ENCODE measurements around the gene FYB2.
"Not testable (repeated sequence)": the region's sequence is repeated elsewhere in the genome, so short reads cannot be mapped to it uniquely, and the experiment has no call there.

DNA sequence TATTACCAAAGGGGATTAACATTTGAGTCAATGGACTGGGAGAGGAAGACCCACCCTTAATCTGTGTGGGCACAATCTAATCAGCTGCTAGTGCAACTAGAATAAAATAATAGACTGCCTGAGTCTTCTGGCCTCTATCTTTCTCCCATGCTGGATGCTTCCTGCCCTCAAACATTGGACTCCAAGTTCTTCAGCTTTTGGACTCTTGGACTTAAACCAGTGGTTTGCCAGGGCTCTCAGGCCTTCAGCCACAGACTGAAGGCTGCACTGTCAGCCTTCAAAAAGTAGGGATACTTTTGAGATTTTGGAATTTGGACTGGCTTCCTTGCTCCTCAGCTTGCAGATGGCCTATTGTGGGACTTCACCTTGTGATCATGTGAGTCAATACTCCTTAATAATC, 44.5 kb downstream of the FYB2 start:
- TF ChIP-seq, protein P1, sequence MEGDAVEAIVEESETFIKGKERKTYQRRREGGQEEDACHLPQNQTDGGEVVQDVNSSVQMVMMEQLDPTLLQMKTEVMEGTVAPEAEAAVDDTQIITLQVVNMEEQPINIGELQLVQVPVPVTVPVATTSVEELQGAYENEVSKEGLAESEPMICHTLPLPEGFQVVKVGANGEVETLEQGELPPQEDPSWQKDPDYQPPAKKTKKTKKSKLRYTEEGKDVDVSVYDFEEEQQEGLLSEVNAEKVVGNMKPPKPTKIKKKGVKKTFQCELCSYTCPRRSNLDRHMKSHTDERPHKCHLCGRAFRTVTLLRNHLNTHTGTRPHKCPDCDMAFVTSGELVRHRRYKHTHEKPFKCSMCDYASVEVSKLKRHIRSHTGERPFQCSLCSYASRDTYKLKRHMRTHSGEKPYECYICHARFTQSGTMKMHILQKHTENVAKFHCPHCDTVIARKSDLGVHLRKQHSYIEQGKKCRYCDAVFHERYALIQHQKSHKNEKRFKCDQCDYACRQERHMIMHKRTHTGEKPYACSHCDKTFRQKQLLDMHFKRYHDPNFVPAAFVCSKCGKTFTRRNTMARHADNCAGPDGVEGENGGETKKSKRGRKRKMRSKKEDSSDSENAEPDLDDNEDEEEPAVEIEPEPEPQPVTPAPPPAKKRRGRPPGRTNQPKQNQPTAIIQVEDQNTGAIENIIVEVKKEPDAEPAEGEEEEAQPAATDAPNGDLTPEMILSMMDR (optimal IDR thresholded peaks at IDR 0.05 in 1 of 3, IDR thresholded peaks at IDR 0.05 in 1 of 3, conservative IDR thresholded peaks at IDR 0.05 in 1 of 3; ENCODE audit: extremely low read depth in 1 of 3, insufficient read depth in 2 of 3, low read length in 3 of 3) = not testable (repeated sequence)
- not testable (repeated sequence) for TF ChIP-seq EZH2 (IDR thresholded peaks at IDR 0.05; ENCODE audit: low read length)
